Measurements from ENCODE around the gene CROT. TPM values are rescaled to one million over a fixed set of nuclear protein-coding genes. Genes with fewer than 3 reads are reported as not detected.

Gene CROT
- total and polyA plus RNA-seq, 2 experiments from 2014 or later = 8.9 to 14.0 TPM

- TF ChIP-seq CTCF (conservative IDR thresholded peaks at IDR 0.05; ENCODE audit: low read depth in 2 of 2) (no peak), ETS1 (IDR thresholded peaks at IDR 0.05) (no peak), REST (IDR thresholded peaks at IDR 0.05; ENCODE audit: unreplicated experiment) (no peak)
Observed at GRCh38 chr7:87375662-87376435, 30.4 kb downstream of the CROT start (continued).

- no peak overlapping the region for H3K4me3 ChIP-seq
- H3K27ac ChIP-seq (ENCODE audit: low read depth) = no peak overlapping the region
- no peak for DNase-seq (ENCODE audit: low spot score)
- peaks cover 2% of the 10 kb centered on the region for H3K27me3 Mint-ChIP-seq (ENCODE audit: insufficient read depth, low read depth, poor library complexity)
- no peak overlapping the region for H2AFZ ChIP-seq
- ATAC-seq = no peak
- no peaks in the 10 kb centered on the region for H3K4me1 Mint-ChIP-seq
- H3K4me1 ChIP-seq (ENCODE audit: insufficient read depth) = no peaks in the 10 kb centered on the region
- no peaks in the 10 kb centered on the region for H3K27me3 ChIP-seq (ENCODE audit: insufficient read depth)
- H3K9me2 ChIP-seq (ENCODE audit: insufficient read depth) = no peaks in the 10 kb centered on the region
- no peak overlapping the region for H3K4me3 Mint-ChIP-seq
- no peaks in the 10 kb centered on the region for H3K79me2 ChIP-seq (replicated peaks; ENCODE audit: insufficient read depth)
- H3K27ac Mint-ChIP-seq = no peak overlapping the region
- peaks cover 15% of the 10 kb centered on the region; the same call in 2 of the 3 replicates for H3K36me3 Mint-ChIP-seq (ENCODE audit: low read depth)
- H3F3A ChIP-seq (replicated peaks; ENCODE audit: low read depth) = no peaks in the 10 kb centered on the region
- H3K9me3 Mint-ChIP-seq = no peaks in the 10 kb centered on the region; the same call in 2 of the 3 replicates
- no peak overlapping the region for H3K4me2 ChIP-seq
- no peaks in the 10 kb centered on the region for H4K20me1 ChIP-seq (replicated peaks; ENCODE audit: insufficient read depth)
- H3K36me3 ChIP-seq (ENCODE audit: insufficient read depth) = no peaks in the 10 kb centered on the region
- TF ChIP-seq STAT1 (IDR thresholded peaks at IDR 0.05; ENCODE audit: unreplicated experiment) = no peak
- TF ChIP-seq CREB1 (CRISPR knock-in tag; IDR thresholded peaks at IDR 0.05; ENCODE audit: low read depth) = no peak
- TF ChIP-seq JUNB (IDR thresholded peaks at IDR 0.05; ENCODE audit: unreplicated experiment) = no peak
- TF ChIP-seq NANOG (IDR thresholded peaks at IDR 0.05; ENCODE audit: borderline replicate concordance) = no peak
- TF ChIP-seq EZH2phosphoT487 (IDR thresholded peaks at IDR 0.05; ENCODE audit: unreplicated experiment) = no peak
- TF ChIP-seq ZNF114 (CRISPR knock-in tag; IDR thresholded peaks at IDR 0.05) = no peak
- TF ChIP-seq ZNF331 (CRISPR knock-in tag; IDR thresholded peaks at IDR 0.05; ENCODE audit: low read depth) = no peak
- no peak for TF ChIP-seq ZNF462 (CRISPR knock-in tag; IDR thresholded peaks at IDR 0.05)
Observed at GRCh38 chr7:87380905-87381304, 35.4 kb downstream of the CROT start.

All from GM23338 (cell line).